Tibial nerve (tissue), 4 donors: ENCODE results near the gene RALB. TPM values are rescaled to one million over a fixed set of nuclear protein-coding genes. Genes with fewer than 3 reads are reported as not detected.

Experiments
- DNase-seq, 2 donors: peaks; one replicate each; pipeline ENCODE4 v3.0.0-alpha.2; 2019; ENCODE audit warnings: low spot score in 2 of 2
- H3K27ac ChIP-seq, 4 donors: fragments of 200-600 bp; sonication (generic) in 3 of 4; one replicate each; pipeline ENCODE4 v1.5.1; 2017 to 2019; ENCODE audit warnings: mild to moderate bottlenecking in 1 of 4
- H3K27me3 ChIP-seq, 2 donors: fragments of 200-600 bp; sonication (generic) in 1 of 2; one replicate each; pipeline versions ENCODE4 v1.5.1 to v1.6.0; 2017 to 2019
- H3K36me3 ChIP-seq, 3 donors: fragments of 200-600 bp; sonication (generic); one replicate each; pipeline ENCODE4 v1.5.1; 2018 to 2019
- H3K4me1 ChIP-seq, 4 donors: fragments of 200-600 bp; sonication (generic) in 3 of 4; one replicate each; pipeline ENCODE4 v1.5.1; 2017 to 2019
- H3K4me3 ChIP-seq, 4 donors: fragments of 200-600 bp; sonication (generic) in 3 of 4; one replicate each; pipeline ENCODE4 v1.5.1; 2017 to 2019; ENCODE audit warnings: mild to moderate bottlenecking in 1 of 4, moderate library complexity in 1 of 4
- H3K9me3 ChIP-seq, 4 donors: fragments of 200-600 bp; sonication (generic) in 3 of 4; one replicate each; pipeline ENCODE4 v1.5.1; 2017 to 2019
- EP300 ChIP-seq, 2 donors: sonication (generic); formaldehyde crosslinking; IDR thresholded peaks; one replicate each; pipeline ENCODE4 v1.6.1; 2017; ENCODE audit warnings: antibody characterized with exemption in 2 of 2, mild to moderate bottlenecking in 1 of 2
- POLR2A ChIP-seq, 2 donors: fragments of 450-650 bp; IDR thresholded peaks; one replicate each; pipeline ENCODE4 v1.6.1; 2017; ENCODE audit warnings: antibody characterized with exemption in 2 of 2, mild to moderate bottlenecking in 2 of 2, moderate library complexity in 2 of 2
- WGBS, 2 donors: methylation state at CpG; one replicate each; pipeline ENCODE4 v1.1.5; 2018; 5-methylcytosine and 5-hydroxymethylcytosine counted together
- total RNA-seq, 4 donors: library from RNA; depleted of rRNA; stranded (reverse); fragments of >200 nt; gene quantifications; one replicate each; pipeline ENCODE4 v1.1.0, GENCODE V29; 2016
- TF ChIP-seq, protein P1 (sequence below), 5 experiments: fragments of 200-600 bp in 3 of 5; fragments of 450-650 bp in 2 of 5; sonication (generic) in 3 of 5; IDR thresholded peaks; one replicate each; pipeline ENCODE4 v1.5.1; 2016 to 2019; ENCODE audit warnings: antibody characterized with exemption in 5 of 5, mild to moderate bottlenecking in 3 of 5, moderate library complexity in 2 of 5

Gene RALB, protein sequence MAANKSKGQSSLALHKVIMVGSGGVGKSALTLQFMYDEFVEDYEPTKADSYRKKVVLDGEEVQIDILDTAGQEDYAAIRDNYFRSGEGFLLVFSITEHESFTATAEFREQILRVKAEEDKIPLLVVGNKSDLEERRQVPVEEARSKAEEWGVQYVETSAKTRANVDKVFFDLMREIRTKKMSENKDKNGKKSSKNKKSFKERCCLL
- 10 to 100 TPM; 35.1 to 40.4 (median 39.8) TPM for total RNA-seq

DNA sequence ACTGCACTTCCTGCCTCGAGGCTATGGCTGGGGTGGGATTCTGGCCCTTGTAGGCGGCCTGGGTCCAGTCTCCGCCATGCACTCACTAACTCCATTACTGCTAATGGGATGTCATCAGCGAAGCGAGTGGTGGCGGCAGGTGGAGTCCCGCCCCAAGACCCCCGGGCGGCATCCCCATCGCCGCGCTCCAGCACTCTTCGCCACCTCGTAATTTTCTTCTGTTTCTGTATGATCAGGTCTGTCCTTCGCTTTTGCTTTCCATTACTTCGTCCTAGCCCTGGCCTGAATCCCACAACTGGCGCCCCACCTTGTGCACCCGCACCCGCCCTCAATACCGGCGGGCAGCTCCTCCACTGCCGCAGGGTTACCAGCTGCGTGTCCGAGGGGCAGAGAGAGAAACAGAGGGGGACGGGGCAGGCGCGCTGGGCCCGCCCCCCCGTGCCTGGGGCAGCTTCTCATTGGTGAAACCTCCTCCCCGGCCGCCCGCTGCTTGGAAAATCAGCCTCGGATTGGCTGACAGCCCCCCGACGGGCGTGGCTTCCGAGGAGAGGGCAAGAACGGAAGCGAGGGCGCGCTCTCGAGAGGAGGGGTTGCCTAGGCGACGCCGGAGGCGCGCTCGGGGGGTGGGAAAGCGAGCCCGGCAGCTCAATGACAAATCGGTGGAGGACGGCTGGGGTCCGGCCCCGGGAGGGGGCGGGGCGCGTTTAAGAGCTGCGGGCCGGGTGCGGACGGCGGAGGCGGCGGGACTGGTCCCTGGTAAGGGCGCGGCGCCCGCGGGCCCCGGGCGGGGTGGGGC lies at the start of gene RALB:
Gene RALB, plus strand, starts transcription at position 628 of the 796 bp plus-strand sequence. CDS start 25,813 bp downstream, outside the sequence.
- peaks cover 0 to 9% of the 10 kb centered on the region in 2 donors for H3K27me3 ChIP-seq
- H3K4me3 ChIP-seq: peak within 1 kb of the TSS; percentile 62 to 96 (median 78)
- no peaks in the 10 kb centered on the region for H3K36me3 ChIP-seq
- H3K9me3 ChIP-seq: no peaks in the 10 kb centered on the region
- peak; percentile 98 to 99 for DNase-seq
- TF ChIP-seq EP300 (IDR thresholded peaks at IDR 0.05) (peak; percentile 59 to 81), POLR2A (IDR thresholded peaks at IDR 0.05) (peak in 1 of 2 donors; percentile 54)
- TF ChIP-seq, protein P1, sequence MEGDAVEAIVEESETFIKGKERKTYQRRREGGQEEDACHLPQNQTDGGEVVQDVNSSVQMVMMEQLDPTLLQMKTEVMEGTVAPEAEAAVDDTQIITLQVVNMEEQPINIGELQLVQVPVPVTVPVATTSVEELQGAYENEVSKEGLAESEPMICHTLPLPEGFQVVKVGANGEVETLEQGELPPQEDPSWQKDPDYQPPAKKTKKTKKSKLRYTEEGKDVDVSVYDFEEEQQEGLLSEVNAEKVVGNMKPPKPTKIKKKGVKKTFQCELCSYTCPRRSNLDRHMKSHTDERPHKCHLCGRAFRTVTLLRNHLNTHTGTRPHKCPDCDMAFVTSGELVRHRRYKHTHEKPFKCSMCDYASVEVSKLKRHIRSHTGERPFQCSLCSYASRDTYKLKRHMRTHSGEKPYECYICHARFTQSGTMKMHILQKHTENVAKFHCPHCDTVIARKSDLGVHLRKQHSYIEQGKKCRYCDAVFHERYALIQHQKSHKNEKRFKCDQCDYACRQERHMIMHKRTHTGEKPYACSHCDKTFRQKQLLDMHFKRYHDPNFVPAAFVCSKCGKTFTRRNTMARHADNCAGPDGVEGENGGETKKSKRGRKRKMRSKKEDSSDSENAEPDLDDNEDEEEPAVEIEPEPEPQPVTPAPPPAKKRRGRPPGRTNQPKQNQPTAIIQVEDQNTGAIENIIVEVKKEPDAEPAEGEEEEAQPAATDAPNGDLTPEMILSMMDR (IDR thresholded peaks at IDR 0.05): no peak
- H3K27ac ChIP-seq: peak within 1 kb of the TSS; percentile 54 to 95 (median 90)
- H3K4me1 ChIP-seq: peaks cover 0 to 42% (median 10%) of the 10 kb centered on the region in 4 donors
- WGBS, 2 donors: 0% methylated on average over 24 to 36 of the region's 71 CpGs

DNA sequence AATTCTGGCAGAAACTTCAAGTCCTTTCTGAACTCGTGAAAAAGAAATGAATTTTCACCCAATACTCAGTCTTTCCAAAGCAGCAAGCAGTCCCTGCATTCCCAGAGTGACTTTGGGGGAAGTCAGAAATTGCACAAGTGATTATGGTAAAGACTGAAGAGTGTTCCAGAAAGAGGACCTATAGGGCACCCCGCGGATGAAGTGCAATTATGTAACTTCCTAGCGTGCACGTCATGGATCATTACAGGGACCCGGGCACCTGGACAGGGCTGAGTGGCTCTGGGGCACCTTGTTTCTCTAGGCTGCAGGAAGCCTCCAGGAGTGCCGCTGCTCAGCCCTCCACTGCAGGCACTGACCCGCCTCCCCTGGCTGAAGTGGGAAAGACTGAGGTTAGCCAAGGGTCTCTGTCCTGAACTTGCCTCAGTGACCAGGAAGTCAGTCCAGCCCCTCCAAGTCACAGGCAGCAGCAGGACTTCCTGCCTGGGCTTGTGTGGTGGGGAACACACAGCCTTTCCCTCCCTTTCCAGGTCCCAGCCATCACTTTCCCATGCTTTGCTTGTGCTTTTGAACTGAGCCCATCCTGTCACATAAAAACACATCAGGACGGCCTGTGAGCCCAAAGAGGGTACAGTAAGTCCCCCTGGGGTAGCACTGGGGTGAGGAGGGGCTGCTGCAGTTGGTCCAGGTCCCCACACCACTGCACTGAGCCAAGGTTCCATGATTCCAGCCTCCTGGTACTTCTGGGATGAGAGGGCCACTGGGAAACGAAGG lies 49.2 kb upstream of the RALB start:
- no peak overlapping the region for H3K27ac ChIP-seq
- TF ChIP-seq, protein P1 (IDR thresholded peaks at IDR 0.05): no peak
- TF ChIP-seq POLR2A (IDR thresholded peaks at IDR 0.05): no peak
- TF ChIP-seq EP300 (IDR thresholded peaks at IDR 0.05): no peak
- DNase-seq: no peak
- peaks cover 0 to 8% (median 0%) of the 10 kb centered on the region in 4 donors for H3K9me3 ChIP-seq
- H3K27me3 ChIP-seq: no peaks in the 10 kb centered on the region
- H3K4me1 ChIP-seq: no peaks in the 10 kb centered on the region
- WGBS, 2 donors: 56 to 65% methylated on average over 10 of the region's 10 CpGs
- H3K36me3 ChIP-seq: no peaks in the 10 kb centered on the region
- H3K4me3 ChIP-seq: no peak overlapping the region

DNA sequence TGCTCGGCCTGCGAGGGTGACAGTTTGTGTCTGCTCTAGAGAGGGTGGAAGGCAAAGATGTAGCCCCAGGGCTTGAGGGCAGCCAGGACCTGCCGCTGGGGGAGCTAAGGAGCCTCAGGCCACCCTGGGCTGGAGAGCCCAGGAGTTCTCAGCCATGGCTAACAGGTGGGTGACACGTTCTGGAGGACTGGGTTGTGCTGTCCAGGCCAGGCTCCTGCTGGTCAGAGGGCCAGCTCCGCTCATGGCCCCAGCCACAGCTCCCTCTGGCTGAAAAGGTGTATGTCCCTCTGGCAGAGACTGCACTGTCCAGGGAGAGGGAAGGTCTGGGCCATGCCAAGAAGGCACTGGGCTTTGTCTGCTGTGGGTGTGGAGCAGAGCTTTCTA lies 48.6 kb upstream of the RALB start:
- no peaks in the 10 kb centered on the region for H3K4me1 ChIP-seq
- H3K4me3 ChIP-seq: no peak overlapping the region
- TF ChIP-seq, protein P1 (IDR thresholded peaks at IDR 0.05): no peak
- TF ChIP-seq POLR2A (IDR thresholded peaks at IDR 0.05) (no peak), EP300 (IDR thresholded peaks at IDR 0.05) (no peak)
- 82 to 94% methylated on average over 5 of the region's 5 CpGs for WGBS, 2 donors
- H3K27me3 ChIP-seq: no peaks in the 10 kb centered on the region
- H3K36me3 ChIP-seq: no peaks in the 10 kb centered on the region
- no peak for DNase-seq
- peaks cover 0 to 2% (median 0%) of the 10 kb centered on the region in 4 donors for H3K9me3 ChIP-seq
- H3K27ac ChIP-seq: no peak overlapping the region

DNA sequence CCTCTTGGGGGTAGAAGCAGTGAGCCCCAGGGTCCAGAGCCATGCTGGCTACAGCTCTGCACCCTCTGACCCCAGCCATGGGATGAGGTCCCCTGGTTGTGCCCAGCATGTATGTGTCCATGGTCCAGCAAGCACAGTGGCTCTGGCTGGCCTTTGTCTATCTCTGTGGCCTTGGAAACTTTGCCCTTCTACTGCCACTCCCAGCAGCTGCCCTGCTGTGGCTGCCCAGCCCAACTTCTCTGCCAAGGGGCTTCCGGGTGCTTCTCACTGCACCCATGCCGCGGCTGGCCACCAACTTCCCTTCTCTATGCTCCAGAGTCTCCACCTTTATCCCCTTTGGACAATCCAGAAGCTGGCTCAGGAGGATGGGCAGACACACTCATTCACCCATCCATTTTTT lies 48.2 kb upstream of the RALB start:
- H3K4me3 ChIP-seq: no peak overlapping the region
- WGBS, 2 donors: 65 to 67% methylated on average over 3 of the region's 3 CpGs
- DNase-seq: no peak

More for the DNA sequence above, 48.2 kb upstream of the RALB start:
- H3K36me3 ChIP-seq: no peaks in the 10 kb centered on the region
- H3K27me3 ChIP-seq: no peaks in the 10 kb centered on the region
- H3K4me1 ChIP-seq: no peaks in the 10 kb centered on the region
- H3K9me3 ChIP-seq: no peaks in the 10 kb centered on the region
- TF ChIP-seq EP300 (IDR thresholded peaks at IDR 0.05) (no peak), POLR2A (IDR thresholded peaks at IDR 0.05) (no peak)
- TF ChIP-seq, protein P1 (IDR thresholded peaks at IDR 0.05): no peak
- H3K27ac ChIP-seq: no peak overlapping the region
